Lung (tissue), 12 donors: ENCODE measurements around the gene MRGPRD. TPM values are rescaled to one million over a fixed set of nuclear protein-coding genes. Genes with fewer than 3 reads are reported as not detected.

ENCODE experiments used
- ATAC-seq: fragments of 200-7000 bp; cut with Tn5 transposase; one replicate; pipeline ENCODE4 v1.9.1; 2020; ENCODE audit warnings: moderate number of reproducible peaks; ENCODE audit not compliant: insufficient read depth, low FRiP score
- DNase-seq, 3 donors: peaks; one replicate each; pipeline ENCODE4 v3.0.0-alpha.2; 2013 to 2017
- H3K27ac ChIP-seq, 2 donors: one replicate each; pipeline ENCODE4 v1.5.1; 2013; ENCODE audit warnings: mild to moderate bottlenecking in 2 of 2, moderate library complexity in 2 of 2, control low read depth in 1 of 2, inconsistent platforms in 1 of 2, low read depth in 1 of 2, low read length in 1 of 2
- H3K27me3 ChIP-seq, 3 donors: one replicate each; pipeline ENCODE4 v1.5.1; 2013; ENCODE audit warnings: low read length in 2 of 3; ENCODE audit not compliant: control insufficient read depth in 3 of 3, insufficient read depth in 3 of 3
- H3K36me3 ChIP-seq, 4 donors: one replicate each; pipeline ENCODE4 v1.5.1; 2013; ENCODE audit warnings: low read length in 4 of 4, mild to moderate bottlenecking in 1 of 4, moderate library complexity in 1 of 4; ENCODE audit not compliant: control insufficient read depth in 4 of 4, insufficient read depth in 4 of 4
- H3K4me1 ChIP-seq, 5 donors: one replicate each; pipeline ENCODE4 v1.5.1; 2013; ENCODE audit warnings: low read length in 5 of 5, mild to moderate bottlenecking in 2 of 5, moderate library complexity in 1 of 5; ENCODE audit not compliant: control insufficient read depth in 5 of 5, insufficient read depth in 5 of 5
- H3K4me3 ChIP-seq: one replicate; pipeline ENCODE4 v1.5.1; 2013; ENCODE audit warnings: mild to moderate bottlenecking, control low read depth, moderate library complexity
- H3K9ac ChIP-seq, 2 donors: one replicate each; pipeline ENCODE4 v1.5.1; 2013; ENCODE audit warnings: low read length in 2 of 2, control low read depth in 1 of 2; ENCODE audit not compliant: insufficient read depth in 1 of 2
- H3K9me3 ChIP-seq, 4 donors: one replicate each; pipeline ENCODE4 v1.5.1; 2013; ENCODE audit warnings: low read length in 3 of 4, mild to moderate bottlenecking in 1 of 4, moderate library complexity in 1 of 4; ENCODE audit not compliant: control insufficient read depth in 4 of 4, insufficient read depth in 3 of 4
- CTCF ChIP-seq: IDR thresholded peaks from 2 replicates; pipeline ENCODE4 v1.5.1; 2012; ENCODE audit warnings: mild to moderate bottlenecking; ENCODE audit errors: control extremely low read depth, extremely low read depth
- WGBS, 2 donors: extraction: QIAGEN DNeasy Blood & Tissue Kit; methylation state at CpG; one replicate each; pipeline ENCODE4 v1.1.7; 2013; 5-methylcytosine and 5-hydroxymethylcytosine counted together
- polyA plus RNA-seq, 2 donors: library from polyadenylated mRNA; stranded (reverse); fragments of 200-250 nt; gene quantifications; one replicate each; pipeline ENCODE4 v1.2.1, GENCODE V29; 2013
- total RNA-seq, 2 donors: library from RNA; depleted of rRNA in 1 of 2; stranded (reverse); fragments of >200 nt in 1 of 2; gene quantifications; one replicate each; pipeline ENCODE4 v1.2.1, GENCODE V29; 2014 to 2021
- donor health status: control.
- donor health status: control.
- donor health status: Bipolar disorder and iron deficiency.
- donor health status: healthy.
- donor health status: DM: yes; HTN: yes; CAD: no.

The MRGPRD gene
- total and polyA plus RNA-seq, 4 donors, result not detected

GRCh38 chr11:68954836-68955606, 25.8 kb downstream of the MRGPRD start:
- H3K27ac ChIP-seq, result no peak overlapping the region
- DNase-seq, result peak; percentile 38 to 65 (median 52)
- H3K9ac ChIP-seq, result no peak overlapping the region
- H3K27me3 ChIP-seq, result no peaks in the 10 kb centered on the region
- no peaks in the 10 kb centered on the region for H3K9me3 ChIP-seq
- H3K36me3 ChIP-seq, result no peaks in the 10 kb centered on the region
- ATAC-seq, result no peak
- H3K4me1 ChIP-seq, result peaks cover 0 to 9% (median 0%) of the 10 kb centered on the region in 5 donors
- whole genome bisulfite sequencing, 2 donors, result 27 to 32% methylated on average over 30 of the region's 30 CpGs
- H3K4me3 ChIP-seq, result no peak overlapping the region
- TF ChIP-seq CTCF, result no peak

- H3K4me3 ChIP-seq, result no peak overlapping the region
- H3K4me1 ChIP-seq, result peaks cover 0 to 9% (median 0%) of the 10 kb centered on the region in 5 donors
- no peak for DNase-seq
- TF ChIP-seq CTCF, result no peak
- WGBS, 2 donors, result 76 to 85% methylated on average over 9 of the region's 9 CpGs
- no peak overlapping the region for H3K9ac ChIP-seq
- H3K27me3 ChIP-seq, result no peaks in the 10 kb centered on the region
- no peaks in the 10 kb centered on the region for H3K36me3 ChIP-seq
- no peak for ATAC-seq
- no peaks in the 10 kb centered on the region for H3K9me3 ChIP-seq
- H3K27ac ChIP-seq, result no peak overlapping the region
These were observed 30.0 kb downstream of the MRGPRD start for GRCh38 chr11:68950762-68951161.

GRCh38 chr11:68950270-68950669, 30.5 kb downstream of the MRGPRD start:
- H3K36me3 ChIP-seq, result no peaks in the 10 kb centered on the region
- no peak for DNase-seq
- no peak overlapping the region for H3K4me3 ChIP-seq
- H3K4me1 ChIP-seq, result peaks cover 0 to 5% (median 0%) of the 10 kb centered on the region in 5 donors
- no peak for ATAC-seq
- H3K9me3 ChIP-seq, result no peaks in the 10 kb centered on the region
- H3K9ac ChIP-seq, result no peak overlapping the region
- WGBS, 2 donors, result 75 to 84% methylated on average over 5 of the region's 5 CpGs
- H3K27ac ChIP-seq, result no peak overlapping the region
- H3K27me3 ChIP-seq, result no peaks in the 10 kb centered on the region
- TF ChIP-seq CTCF, result no peak
